Stimulated activated CD4-positive, alpha-beta T cell treated with anti-CD3 and anti-CD28 coated beads, Interleukin-15, amount 100 ng/mL, for 24 hours (primary cell): Measurements from ENCODE around the gene SLC34A3.
"Not testable (repeated sequence)": the region's sequence is repeated elsewhere in the genome, so short reads cannot be mapped to it uniquely, and the experiment has no call there.

Experiments used
- DNase-seq: peaks from one replicate; pipeline ENCODE4 v3.0.0-alpha.2; 2020

SLC34A3 gene

GRCh38 chr9:137243626-137244485, 13.2 kb downstream of the SLC34A3 start:
- DNase-seq: peak; percentile 45

GRCh38 chr9:137244486-137245449, 14.1 kb downstream of the SLC34A3 start:
- DNase-seq: no peak

GRCh38 chr9:137245450-137246421, 15.0 kb downstream of the SLC34A3 start:
- DNase-seq: no peak

GRCh38 chr9:137247135-137247915, 16.6 kb downstream of the SLC34A3 start:
- no peak for DNase-seq

GRCh38 chr9:137247916-137248175, 17.1 kb downstream of the SLC34A3 start:
- DNase-seq: no peak

- no peak for DNase-seq
Observed at GRCh38 chr9:137250329-137251193, 19.9 kb downstream of the SLC34A3 start.

GRCh38 chr9:137251194-137251461, 20.4 kb downstream of the SLC34A3 start, which contains the start of gene STPG3:
Gene STPG3, plus strand, starts transcription at chr9:137251286. Its CDS starts 1 bp downstream, at chr9:137251287.
- no peak for DNase-seq

GRCh38 chr9:137251490-137252268, 21.0 kb downstream of the SLC34A3 start:
- no peak for DNase-seq

- no peak for DNase-seq
Observed at GRCh38 chr9:137252555-137253506, 22.1 kb downstream of the SLC34A3 start.

GRCh38 chr9:137253717-137254623, 23.3 kb downstream of the SLC34A3 start:
- DNase-seq: no peak

- DNase-seq: peak; percentile 97
Observed at GRCh38 chr9:137254624-137255447, 24.1 kb downstream of the SLC34A3 start, which contains the start of gene NELFB. Gene NELFB, plus strand, starts transcription at chr9:137255327.

GRCh38 chr9:137255448-137256114, 24.9 kb downstream of the SLC34A3 start:
- peak; percentile 55 for DNase-seq

GRCh38 chr9:137256362-137256761, 25.7 kb downstream of the SLC34A3 start:
- DNase-seq: no peak

- no peak for DNase-seq
Observed at GRCh38 chr9:137256856-137257255, 26.2 kb downstream of the SLC34A3 start.

GRCh38 chr9:137262173-137262908, 31.6 kb downstream of the SLC34A3 start:
- DNase-seq: not testable (repeated sequence)
